Smooth muscle cell (in vitro differentiated cells): ENCODE measurements around the gene CPEB3. TPM values are rescaled to one million over a fixed set of nuclear protein-coding genes. Genes with fewer than 3 reads are reported as not detected.
A peak's percentile ranks its signal among the peaks of the same experiment; 100 is the strongest.

Source experiments
- DNase-seq: peaks from one replicate; lab custom pipeline; 2025; ENCODE audit not compliant: unreplicated experiment; lab: John Stamatoyannopoulos, UW
- H2AFZ ChIP-seq: fragments of 200-600 bp; sonication (generic); 2 replicates; pipeline ENCODE4 v1.6.0; 2016; ENCODE audit warnings: antibody characterized with exemption, low read depth, mild to moderate bottlenecking
- H3F3A ChIP-seq: fragments of 200-600 bp; sonication (generic); 2 replicates; pipeline ENCODE4 v1.6.0; 2017; ENCODE audit warnings: antibody characterized with exemption, low read depth
- H3K27ac ChIP-seq: fragments of 200-600 bp; sonication (generic); 2 replicates; pipeline ENCODE4 v1.5.1; 2016; ENCODE audit warnings: low read depth, mild to moderate bottlenecking
- H3K27me3 ChIP-seq: fragments of 200-600 bp; sonication (generic); 2 replicates; pipeline ENCODE4 v1.6.1; 2016; ENCODE audit warnings: low read depth, mild to moderate bottlenecking
- H3K36me3 ChIP-seq: fragments of 200-600 bp; sonication (generic); 2 replicates; pipeline ENCODE4 v1.5.1; 2016; ENCODE audit warnings: low read depth
- H3K4me1 ChIP-seq: fragments of 200-600 bp; sonication (generic); 2 replicates; pipeline ENCODE4 v1.5.1; 2016; ENCODE audit warnings: low read depth
- H3K4me2 ChIP-seq: fragments of 200-600 bp; sonication (generic); 2 replicates; pipeline ENCODE4 v1.6.0; 2016; ENCODE audit warnings: mild to moderate bottlenecking
- H3K4me3 ChIP-seq: fragments of 200-600 bp; sonication (generic); 2 replicates; pipeline ENCODE4 v1.5.1; 2016; ENCODE audit warnings: mild to moderate bottlenecking
- H3K79me2 ChIP-seq: fragments of 200-600 bp; sonication (generic); 2 replicates; pipeline ENCODE4 v1.6.0; 2016; ENCODE audit warnings: low read depth, mild to moderate bottlenecking
- H3K9ac ChIP-seq: fragments of 200-600 bp; sonication (generic); 2 replicates; pipeline ENCODE4 v1.6.0; 2016; ENCODE audit warnings: low read depth
- H3K9me3 ChIP-seq: fragments of 200-600 bp; sonication (generic); replicated peaks from 2 replicates; pipeline ENCODE4 v1.5.1; 2016; ENCODE audit warnings: low read depth
- H4K20me1 ChIP-seq: fragments of 200-600 bp; sonication (generic); 2 replicates; pipeline ENCODE4 v1.6.0; 2016; ENCODE audit warnings: low read depth
- CTCF ChIP-seq: fragments of 200-600 bp; sonication (generic); IDR thresholded peaks from 2 replicates; pipeline ENCODE4 v1.5.1; 2017; ENCODE audit warnings: borderline replicate concordance, mild to moderate bottlenecking, antibody characterized with exemption; ENCODE audit not compliant: insufficient read depth, poor library complexity, severe bottlenecking
- WGBS: methylation state at CpG from one replicate; pipeline ENCODE4 v1.1.7; 2016; ENCODE audit warnings: low lambda C conversion rate; 5-methylcytosine and 5-hydroxymethylcytosine counted together
- polyA plus RNA-seq: library from polyadenylated mRNA; unstranded; fragments of >200 nt; fragmentation: Nextera tagmentation; extraction: Ambion mirVana; gene quantifications from 2 replicates; pipeline ENCODE4 v1.2.1, GENCODE V29; 2016
- total RNA-seq: library from RNA; depleted of rRNA; stranded (reverse); fragments of >200 nt; gene quantifications from 2 replicates; pipeline ENCODE4 v1.2.3, GENCODE V29; 2014

Gene CPEB3
- total and polyA plus RNA-seq, 2 experiments from 2014 or later: 0.67 to 1.1 TPM

GRCh38 chr10:92323079-92323478 is 32.2 kb upstream of the CPEB3 start:
- WGBS: 98% methylated on average over 2 of the region's 2 CpGs
- H3K79me2 ChIP-seq: peaks cover 71% of the 10 kb centered on the region

GRCh38 chr10:92316610-92317009 is 25.7 kb upstream of the CPEB3 start:
- Histone ChIP-seq H4K20me1 (peaks cover 95% of the 10 kb centered on the region), H3K4me2 (no peak overlapping the region), H3K4me3 (no peak overlapping the region), H3K27ac (no peak overlapping the region), H3K9ac (no peak overlapping the region), H3K36me3 (peaks cover 17% of the 10 kb centered on the region), H3K79me2 (peaks cover 47% of the 10 kb centered on the region), H2AFZ (no peak overlapping the region), H3K27me3 (no peaks in the 10 kb centered on the region), H3F3A (no peaks in the 10 kb centered on the region), H3K4me1 (no peaks in the 10 kb centered on the region), H3K9me3 (no peaks in the 10 kb centered on the region)
- no peak for TF ChIP-seq CTCF
- 91% methylated on average over 2 of the region's 2 CpGs for WGBS
- no peak for DNase-seq

More at GRCh38 chr10:92323079-92323478, 32.2 kb upstream of the CPEB3 start:
- Histone ChIP-seq H3K4me1 (no peaks in the 10 kb centered on the region), H3K36me3 (peaks cover 7% of the 10 kb centered on the region), H3K27me3 (no peaks in the 10 kb centered on the region), H2AFZ (no peak overlapping the region), H4K20me1 (peaks cover 93% of the 10 kb centered on the region), H3K4me3 (no peak overlapping the region), H3K4me2 (no peak overlapping the region), H3K27ac (no peak overlapping the region), H3F3A (no peaks in the 10 kb centered on the region), H3K9ac (no peak overlapping the region), H3K9me3 (no peaks in the 10 kb centered on the region)
- no peak for TF ChIP-seq CTCF
- no peak for DNase-seq

GRCh38 chr10:92313750-92314149 is 22.9 kb upstream of the CPEB3 start:
- TF ChIP-seq CTCF: no peak
- 98% methylated on average over 3 of the region's 3 CpGs for WGBS
- no peak overlapping the region for H3K27ac ChIP-seq
- H3K4me3 ChIP-seq: no peak overlapping the region
- DNase-seq: no peak
- H3K9me3 ChIP-seq: no peaks in the 10 kb centered on the region
- no peaks in the 10 kb centered on the region for H3K27me3 ChIP-seq
- H3F3A ChIP-seq: no peaks in the 10 kb centered on the region
- H4K20me1 ChIP-seq: peaks cover 100% of the 10 kb centered on the region
- no peak overlapping the region for H3K4me2 ChIP-seq
- H3K9ac ChIP-seq: no peak overlapping the region
- H3K79me2 ChIP-seq: peaks cover 54% of the 10 kb centered on the region
- no peaks in the 10 kb centered on the region for H3K4me1 ChIP-seq
- H3K36me3 ChIP-seq: peaks cover 14% of the 10 kb centered on the region
- H2AFZ ChIP-seq: no peak overlapping the region

GRCh38 chr10:92309272-92309671 is 18.4 kb upstream of the CPEB3 start:
- WGBS: 95% methylated on average over 1 of the region's 1 CpG
- no peak overlapping the region for H2AFZ ChIP-seq
- no peaks in the 10 kb centered on the region for H3K4me1 ChIP-seq
- H3K36me3 ChIP-seq: peaks cover 14% of the 10 kb centered on the region
- no peak overlapping the region for H3K4me3 ChIP-seq
- H3K79me2 ChIP-seq: peaks cover 79% of the 10 kb centered on the region
- H3K4me2 ChIP-seq: peak overlapping the region; percentile 52
- TF ChIP-seq CTCF: no peak
- H3K27me3 ChIP-seq: no peaks in the 10 kb centered on the region
- no peaks in the 10 kb centered on the region for H3F3A ChIP-seq
- no peak for DNase-seq
- H4K20me1 ChIP-seq: peaks cover 100% of the 10 kb centered on the region
- H3K27ac ChIP-seq: no peak overlapping the region
- no peaks in the 10 kb centered on the region for H3K9me3 ChIP-seq
- H3K9ac ChIP-seq: no peak overlapping the region
